Stimulated activated memory B cell treated with anti-CD40 and anti-IgM and Interleukin-4, amounts not matched to agents 10 μg/mL and 1 μg/mL and 100 μg/mL, for 72 hours (primary cell): ENCODE measurements around the gene PROCR.
A peak's percentile ranks its signal among the peaks of the same experiment; 100 is the strongest.
"Not testable (repeated sequence)": the region's sequence is repeated elsewhere in the genome, so short reads cannot be mapped to it uniquely, and the experiment has no call there.

Source experiments
- ATAC-seq: fragments of 150-1000 bp; cut with Tn5 transposase; 2 replicates; pipeline ENCODE4 v1.10.0; 2021
- H3K27ac Mint-ChIP-seq: one replicate; pipeline ENCODE4 v1.8.0; 2022; ENCODE audit warnings: mild to moderate bottlenecking, mixed read lengths
- H3K27me3 Mint-ChIP-seq: one replicate; pipeline ENCODE4 v1.8.0; 2022; ENCODE audit warnings: mixed read lengths
- H3K36me3 Mint-ChIP-seq: one replicate; pipeline ENCODE4 v1.8.0; 2022; ENCODE audit warnings: mixed read lengths
- H3K4me1 Mint-ChIP-seq: one replicate; pipeline ENCODE4 v1.8.0; 2022; ENCODE audit warnings: mixed read lengths
- H3K4me3 Mint-ChIP-seq: one replicate; pipeline ENCODE4 v1.8.0; 2022; ENCODE audit warnings: mild to moderate bottlenecking, moderate library complexity, mixed read lengths
- H3K9me3 Mint-ChIP-seq: one replicate; pipeline ENCODE4 v1.8.0; 2022; ENCODE audit warnings: mixed read lengths

PROCR gene

DNA sequence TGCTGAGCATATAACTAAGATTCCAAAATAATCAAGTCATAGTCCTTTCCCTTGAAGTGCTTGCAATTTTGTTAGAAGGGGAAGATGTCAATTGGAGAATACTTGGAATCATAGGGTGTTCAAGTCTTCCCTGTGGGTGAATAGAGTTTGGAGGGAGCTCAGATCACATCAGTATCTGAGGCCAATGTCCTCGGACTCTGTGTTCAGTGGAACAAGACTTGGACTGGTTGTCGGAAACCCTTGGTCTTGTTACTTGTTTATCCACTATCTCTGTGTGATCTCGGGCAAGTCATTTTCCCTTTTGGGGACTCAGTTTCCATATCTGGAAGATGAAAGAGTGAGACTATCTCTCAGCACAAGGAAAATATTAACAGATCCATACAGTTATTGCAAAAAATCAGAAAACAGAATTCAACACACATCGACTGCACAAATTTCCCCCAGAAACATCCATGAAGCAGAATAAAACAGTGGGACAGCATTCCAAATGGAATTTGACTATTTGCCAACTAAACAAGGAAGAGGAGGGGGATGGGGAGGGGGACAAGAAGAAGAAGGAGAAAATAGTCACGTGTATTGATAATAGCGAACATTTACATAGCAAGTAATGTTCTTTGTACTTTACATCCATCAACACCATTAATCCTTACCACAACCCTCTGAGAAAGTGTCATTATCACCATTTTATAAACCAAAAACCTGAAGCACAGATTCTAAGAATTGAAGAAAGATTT is 20.9 kb upstream of the PROCR start:
- no peak overlapping the region for H3K27ac Mint-ChIP-seq

DNA sequence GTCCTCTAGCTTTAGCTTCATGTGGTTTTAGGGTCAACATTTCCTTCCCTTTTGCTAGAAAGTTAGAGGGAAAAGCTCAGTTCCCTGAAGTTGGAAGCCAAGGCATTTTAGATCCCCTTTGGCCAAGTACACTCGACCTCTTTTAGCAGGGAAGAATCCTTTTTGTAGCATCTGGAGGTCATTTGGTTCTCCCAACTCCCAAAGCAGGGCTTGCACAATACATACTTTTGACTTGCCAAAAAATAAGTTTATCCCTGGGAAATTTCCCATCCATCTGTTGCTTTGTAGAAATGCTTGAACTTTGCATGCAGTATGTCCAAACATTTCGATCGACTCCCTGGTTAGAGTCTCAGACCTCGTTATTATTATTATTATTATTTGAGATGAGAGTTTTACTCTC is 20.1 kb upstream of the PROCR start:
- Mint-ChIP-seq H3K4me1 (peaks cover 12% of the 10 kb centered on the region), H3K27me3 (no peaks in the 10 kb centered on the region), H3K27ac (no peak overlapping the region), H3K9me3 (no peaks in the 10 kb centered on the region), H3K4me3 (no peak overlapping the region), H3K36me3 (no peaks in the 10 kb centered on the region)
- no peak for ATAC-seq

More for the DNA sequence above, 20.9 kb upstream of the PROCR start:
- Mint-ChIP-seq H3K9me3 (no peaks in the 10 kb centered on the region), H3K36me3 (no peaks in the 10 kb centered on the region), H3K4me3 (no peak overlapping the region), H3K27me3 (no peaks in the 10 kb centered on the region), H3K4me1 (peaks cover 18% of the 10 kb centered on the region)
- no peak for ATAC-seq

DNA sequence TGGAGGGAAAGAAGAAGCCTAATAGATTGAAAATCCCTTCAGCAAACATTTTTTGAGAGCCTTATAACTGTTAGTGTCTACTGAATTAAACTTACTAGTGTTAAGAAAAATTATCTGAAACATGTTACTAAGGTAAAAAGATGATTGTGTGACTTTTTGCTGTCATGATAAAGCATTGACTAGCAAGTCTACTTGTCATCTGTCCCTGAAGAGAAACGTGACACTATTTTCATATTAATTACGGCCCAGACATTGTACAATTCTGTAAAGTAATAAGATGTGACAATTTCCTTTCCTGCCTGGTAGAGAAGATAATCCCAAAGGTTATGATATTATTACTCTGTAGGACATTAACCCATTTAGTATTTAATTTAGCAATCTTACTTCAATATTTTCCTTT is 15.9 kb upstream of the PROCR start:
- Mint-ChIP-seq H3K4me1 (no peaks in the 10 kb centered on the region), H3K27ac (no peak overlapping the region), H3K4me3 (no peak overlapping the region), H3K36me3 (no peaks in the 10 kb centered on the region), H3K27me3 (no peaks in the 10 kb centered on the region), H3K9me3 (no peaks in the 10 kb centered on the region)
- no peak for ATAC-seq

DNA sequence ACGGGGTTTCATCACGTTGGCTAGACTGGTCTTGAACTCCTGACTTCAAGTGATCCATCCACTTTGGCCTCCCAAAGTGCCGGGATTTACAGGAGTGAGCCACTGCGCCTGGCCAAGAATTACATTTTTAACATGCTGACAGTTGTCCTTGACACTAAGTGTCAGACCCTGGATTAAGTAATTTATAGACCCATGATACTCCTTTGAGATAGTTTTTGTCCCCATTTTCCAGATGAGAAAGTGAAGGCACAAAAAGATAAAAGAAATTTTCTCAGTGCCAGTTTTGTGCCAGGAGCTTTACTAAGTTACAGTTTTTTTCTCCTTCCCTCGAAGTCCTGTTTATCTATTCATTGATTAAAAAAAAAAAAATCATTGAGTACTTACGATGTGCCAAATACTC is 14.9 kb upstream of the PROCR start:
- H3K4me1 Mint-ChIP-seq = no peaks in the 10 kb centered on the region
- no peaks in the 10 kb centered on the region for H3K27me3 Mint-ChIP-seq
- no peak overlapping the region for H3K27ac Mint-ChIP-seq
- H3K36me3 Mint-ChIP-seq = no peaks in the 10 kb centered on the region
- ATAC-seq = no peak
- H3K9me3 Mint-ChIP-seq = no peaks in the 10 kb centered on the region
- H3K4me3 Mint-ChIP-seq = no peak overlapping the region

DNA sequence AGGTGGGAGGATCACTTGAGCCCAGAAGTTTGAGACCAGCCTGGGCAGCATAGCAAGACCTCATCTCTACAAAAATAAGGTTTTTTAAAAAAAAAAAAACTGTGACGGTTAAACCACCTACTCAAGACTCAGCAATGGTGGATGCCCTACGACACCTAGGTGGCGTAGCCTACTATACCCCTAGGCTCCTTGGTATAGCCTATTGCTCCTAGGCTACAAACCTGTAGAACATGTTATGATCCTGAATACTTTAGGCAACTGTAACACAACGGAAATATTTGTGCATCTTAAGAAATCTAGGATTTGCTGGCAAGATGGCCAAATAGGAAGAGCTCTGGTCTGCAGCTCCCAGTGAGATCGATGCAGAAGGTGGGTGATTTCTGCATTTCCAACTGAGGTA is 11.5 kb upstream of the PROCR start:
- peaks cover 19% of the 10 kb centered on the region for H3K36me3 Mint-ChIP-seq
- not testable (repeated sequence) for H3K9me3 Mint-ChIP-seq

DNA sequence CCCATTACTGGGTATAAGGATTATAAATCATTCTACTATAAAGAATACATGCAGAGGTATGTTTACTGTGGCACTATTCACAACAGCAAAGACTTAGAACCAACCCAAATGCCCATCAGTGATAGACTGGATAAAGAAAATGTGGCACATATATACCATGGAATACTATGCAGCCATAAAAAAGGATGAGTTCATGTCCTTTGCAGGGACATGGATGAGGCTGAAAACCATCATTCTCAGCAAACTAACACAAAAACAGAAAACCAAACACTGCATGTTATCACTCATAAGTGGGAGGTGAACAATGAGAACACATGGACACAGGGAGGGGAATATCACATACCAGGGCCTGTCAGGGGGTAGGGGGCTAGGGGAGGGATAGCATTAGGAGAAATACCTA is 7.3 kb upstream of the PROCR start:
- H3K27ac Mint-ChIP-seq = not testable (repeated sequence)

More for the DNA sequence above, 11.5 kb upstream of the PROCR start:
- H3K27me3 Mint-ChIP-seq, H3K4me1 Mint-ChIP-seq, H3K27ac Mint-ChIP-seq, ATAC-seq, H3K4me3 Mint-ChIP-seq: not testable (repeated sequence)

DNA sequence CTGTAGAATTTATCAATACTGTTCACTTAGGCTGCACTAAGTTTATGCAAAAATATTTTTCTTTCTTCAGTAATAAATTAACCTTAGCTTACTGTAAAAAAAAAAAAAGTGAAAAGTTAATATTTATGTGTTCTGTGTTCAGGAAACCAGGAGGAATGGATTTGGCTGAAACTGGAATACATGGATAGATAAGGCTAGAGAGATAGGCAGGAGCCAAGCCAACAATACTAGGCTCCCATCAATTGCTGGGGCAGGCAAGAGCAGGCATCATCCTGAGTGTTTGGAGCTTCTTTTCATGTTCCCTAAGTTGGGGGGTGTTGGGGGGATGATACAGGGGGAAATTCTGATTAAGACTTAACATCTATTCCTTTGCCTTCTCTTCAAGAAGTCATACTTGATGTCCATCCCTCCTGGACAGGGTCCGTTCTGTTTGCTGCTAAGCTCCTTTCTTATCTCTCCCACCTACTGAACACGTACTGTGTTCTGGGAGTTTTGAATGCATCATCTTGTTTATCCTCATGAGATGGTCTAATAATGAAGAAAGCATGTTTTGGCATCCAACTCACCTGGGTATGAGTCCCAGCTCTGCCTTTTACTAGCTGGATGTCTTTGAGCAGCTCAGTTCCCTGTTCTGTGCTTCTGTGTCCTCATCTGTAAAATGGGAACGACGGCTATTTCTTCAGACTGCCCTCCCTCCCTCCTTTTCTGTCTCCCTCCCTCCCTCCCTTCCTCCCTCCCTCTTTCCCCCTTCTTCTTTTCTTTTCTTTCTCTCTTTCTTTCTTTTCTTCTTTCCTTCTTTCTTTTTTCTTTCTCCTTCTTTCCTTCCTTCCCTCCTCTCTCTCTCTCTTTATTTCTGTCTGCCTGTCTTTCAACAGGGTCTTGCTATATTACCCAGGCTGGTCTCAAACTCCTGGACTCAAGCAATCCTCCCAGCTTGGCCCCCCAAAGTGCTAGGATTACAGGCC is 6.4 kb upstream of the PROCR start:
- Mint-ChIP-seq H3K9me3 (peaks cover 2% of the 10 kb centered on the region), H3K36me3 (peaks cover 19% of the 10 kb centered on the region), H3K4me3 (no peak overlapping the region), H3K27ac (no peak overlapping the region), H3K27me3 (no peaks in the 10 kb centered on the region), H3K4me1 (no peaks in the 10 kb centered on the region)
- no peak for ATAC-seq

More for the DNA sequence above, 7.3 kb upstream of the PROCR start:
- not testable (repeated sequence) for H3K9me3 Mint-ChIP-seq, ATAC-seq, H3K4me1 Mint-ChIP-seq, H3K4me3 Mint-ChIP-seq, H3K27me3 Mint-ChIP-seq
- H3K36me3 Mint-ChIP-seq = peaks cover 19% of the 10 kb centered on the region

DNA sequence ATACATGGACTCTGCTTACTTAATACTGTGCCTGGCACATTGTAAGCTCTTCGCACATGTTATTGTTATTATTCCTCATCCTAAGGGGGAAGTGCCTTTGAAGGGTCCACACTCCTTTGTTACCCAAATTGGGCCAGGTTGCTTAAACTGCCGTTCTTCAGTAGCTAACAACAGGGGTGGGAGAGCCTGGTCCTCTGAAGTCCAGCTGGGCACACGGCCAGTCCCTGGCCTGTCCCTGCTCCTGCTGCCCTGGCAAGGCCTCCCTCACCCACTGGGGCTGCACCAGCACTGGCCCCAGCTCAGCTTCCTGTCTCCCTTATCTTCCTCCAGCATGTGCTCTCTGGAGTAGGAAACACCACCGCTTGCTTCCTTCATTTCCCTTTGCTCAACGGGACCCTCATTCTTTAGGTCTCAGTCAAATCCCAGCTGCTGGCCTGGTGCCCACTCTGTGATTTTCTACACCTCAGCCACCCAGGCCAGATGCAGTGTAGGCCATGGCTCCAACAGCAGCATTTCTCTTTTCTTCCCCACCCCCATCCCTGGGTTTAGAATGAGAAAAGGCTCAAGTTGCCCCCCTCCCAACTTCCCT is 5.5 kb upstream of the PROCR start:
- Mint-ChIP-seq H3K27ac (no peak overlapping the region), H3K4me3 (no peak overlapping the region), H3K9me3 (peaks cover 2% of the 10 kb centered on the region), H3K4me1 (peaks cover under 1% of the 10 kb centered on the region), H3K27me3 (no peaks in the 10 kb centered on the region), H3K36me3 (peaks cover 19% of the 10 kb centered on the region)
- no peak for ATAC-seq

DNA sequence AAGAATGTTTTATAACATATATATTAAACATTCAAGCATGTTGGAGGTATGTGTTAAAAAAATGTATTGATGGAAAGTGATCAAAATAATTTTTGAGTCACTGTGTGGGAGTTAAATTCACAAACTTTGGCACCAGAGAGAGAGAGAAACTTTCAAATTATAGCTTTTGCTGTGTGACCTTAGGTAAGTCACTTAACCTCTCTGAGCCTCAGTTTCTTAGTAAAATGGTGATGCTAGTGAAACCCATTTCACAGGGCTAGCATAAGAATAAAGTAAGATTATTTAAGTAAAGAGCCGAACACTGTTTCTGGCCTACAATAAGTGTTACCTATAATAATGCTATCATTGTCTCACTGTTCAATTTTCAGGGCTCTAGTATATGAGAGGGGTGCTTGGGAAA is 4.1 kb upstream of the PROCR start:
- Mint-ChIP-seq H3K4me3 (no peak overlapping the region), H3K4me1 (peaks cover 13% of the 10 kb centered on the region), H3K27ac (no peak overlapping the region), H3K27me3 (no peaks in the 10 kb centered on the region), H3K36me3 (peaks cover 15% of the 10 kb centered on the region), H3K9me3 (peaks cover 2% of the 10 kb centered on the region)
- ATAC-seq = no peak

DNA sequence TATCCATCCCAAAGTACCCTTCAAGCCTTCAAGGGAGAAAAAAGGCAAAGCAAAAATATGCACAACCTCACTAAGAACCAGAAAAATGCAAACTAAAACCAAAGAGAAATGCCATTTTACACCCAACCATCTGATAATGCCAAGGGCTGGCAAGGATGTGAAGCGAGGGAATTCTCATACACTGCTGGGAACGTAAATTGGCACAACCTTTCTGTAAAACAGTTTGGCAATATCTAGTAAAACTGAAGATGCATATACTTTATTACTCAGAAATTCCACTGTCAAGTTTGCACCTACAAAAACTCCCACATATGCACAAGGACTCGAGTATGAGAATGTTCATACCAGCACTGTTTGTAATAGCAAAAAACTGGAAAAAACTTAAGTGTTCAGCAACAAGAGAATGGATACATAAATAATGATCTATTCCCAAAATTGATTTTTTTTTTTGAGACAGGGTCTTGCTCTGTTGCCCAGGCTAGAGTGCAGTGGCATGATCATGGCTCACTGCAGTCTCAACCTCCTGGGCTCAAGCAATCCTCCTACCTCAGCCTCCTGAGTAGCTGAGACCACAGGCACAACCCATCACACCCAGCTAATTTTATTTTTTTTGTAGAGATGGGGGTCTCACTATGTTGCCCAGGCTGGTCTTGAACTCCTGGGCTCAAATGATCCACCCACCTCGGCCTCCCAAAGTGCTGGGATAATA is 3.0 kb upstream of the PROCR start:
- peaks cover 13% of the 10 kb centered on the region for H3K4me1 Mint-ChIP-seq
- not testable (repeated sequence) for H3K27me3 Mint-ChIP-seq, H3K36me3 Mint-ChIP-seq, H3K27ac Mint-ChIP-seq, ATAC-seq, H3K4me3 Mint-ChIP-seq, H3K9me3 Mint-ChIP-seq

DNA sequence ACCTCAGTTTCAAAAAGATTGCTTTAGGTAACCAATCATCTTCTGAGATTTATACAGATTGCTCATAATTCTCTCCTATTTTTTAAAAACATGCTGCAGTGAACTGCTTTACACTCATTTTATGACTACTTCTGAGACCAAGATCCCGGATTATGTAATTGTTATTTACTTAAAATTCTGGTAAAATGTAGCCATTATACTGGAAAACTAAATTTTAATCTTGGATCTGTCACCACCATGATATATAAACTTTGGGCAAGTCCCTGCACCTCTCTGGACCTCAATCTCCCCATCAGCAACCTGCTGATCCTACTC is 477 bp upstream of the PROCR start:
- Mint-ChIP-seq H3K4me1 (peaks cover 13% of the 10 kb centered on the region), H3K27me3 (no peaks in the 10 kb centered on the region), H3K4me3 (peak overlapping the region; percentile 67)

DNA sequence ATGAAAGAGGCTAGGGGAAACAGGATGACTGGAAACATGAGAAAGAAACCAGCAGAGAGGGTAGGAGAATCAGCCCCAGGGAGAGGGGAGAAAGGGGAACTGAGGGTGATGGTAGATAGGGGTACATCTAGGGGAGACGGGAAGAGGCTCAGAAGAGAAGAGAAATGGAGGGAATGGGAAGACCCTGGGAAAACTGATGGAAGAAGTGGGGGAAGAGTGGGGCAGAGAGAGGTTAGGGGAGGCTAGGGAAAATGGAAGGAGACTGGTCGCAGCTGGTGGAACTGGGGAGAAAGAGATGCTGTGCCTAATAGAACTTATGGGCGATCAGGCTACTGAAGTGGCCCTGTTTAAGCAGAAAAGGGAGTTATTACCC is 548 bp downstream of the PROCR start:
- no peak overlapping the region for H3K4me3 Mint-ChIP-seq
- H3K36me3 Mint-ChIP-seq = peaks cover 11% of the 10 kb centered on the region
- no peak for ATAC-seq
- H3K27me3 Mint-ChIP-seq = no peaks in the 10 kb centered on the region
- H3K4me1 Mint-ChIP-seq = peaks cover 13% of the 10 kb centered on the region
- H3K27ac Mint-ChIP-seq = peak overlapping the region; percentile 78
- H3K9me3 Mint-ChIP-seq = no peaks in the 10 kb centered on the region

More for the DNA sequence above, 477 bp upstream of the PROCR start:
- ATAC-seq = no peak
- Mint-ChIP-seq H3K9me3 (no peaks in the 10 kb centered on the region), H3K36me3 (peaks cover 11% of the 10 kb centered on the region), H3K27ac (peak overlapping the region; percentile 78)

DNA sequence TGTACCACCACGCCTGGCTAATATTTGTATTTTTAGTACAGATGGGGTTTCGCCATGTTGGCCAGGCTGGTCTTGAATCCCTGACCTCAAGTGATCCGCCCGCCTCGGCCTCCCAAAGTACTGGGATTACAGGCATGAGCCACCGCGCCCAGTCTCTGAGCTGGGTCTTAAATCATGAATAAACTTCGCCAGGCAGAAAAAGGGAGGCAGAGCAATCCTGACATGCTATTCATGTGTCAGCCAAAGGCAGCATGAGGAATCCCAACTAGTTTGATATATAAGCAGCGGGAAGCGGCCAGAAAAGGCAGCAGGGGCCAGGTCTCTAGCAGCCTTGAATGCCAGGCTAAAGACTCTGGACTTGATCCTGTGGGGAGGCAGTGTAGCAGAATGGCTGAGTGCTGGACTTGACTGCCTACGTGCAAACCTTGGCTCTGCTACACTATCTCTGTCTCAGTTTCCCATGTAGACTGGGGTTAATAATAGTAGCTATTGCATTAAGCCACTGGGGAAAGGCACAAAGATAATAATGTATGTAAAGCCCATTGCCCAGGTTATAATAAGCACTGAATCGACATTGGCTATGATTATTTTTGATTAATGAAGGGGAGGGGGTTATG is 1.8 kb downstream of the PROCR start:
- Mint-ChIP-seq H3K27ac (no peak overlapping the region), H3K4me3 (no peak overlapping the region), H3K27me3 (no peaks in the 10 kb centered on the region), H3K4me1 (peaks cover 13% of the 10 kb centered on the region), H3K9me3 (no peaks in the 10 kb centered on the region), H3K36me3 (peaks cover 11% of the 10 kb centered on the region)
- no peak for ATAC-seq

DNA sequence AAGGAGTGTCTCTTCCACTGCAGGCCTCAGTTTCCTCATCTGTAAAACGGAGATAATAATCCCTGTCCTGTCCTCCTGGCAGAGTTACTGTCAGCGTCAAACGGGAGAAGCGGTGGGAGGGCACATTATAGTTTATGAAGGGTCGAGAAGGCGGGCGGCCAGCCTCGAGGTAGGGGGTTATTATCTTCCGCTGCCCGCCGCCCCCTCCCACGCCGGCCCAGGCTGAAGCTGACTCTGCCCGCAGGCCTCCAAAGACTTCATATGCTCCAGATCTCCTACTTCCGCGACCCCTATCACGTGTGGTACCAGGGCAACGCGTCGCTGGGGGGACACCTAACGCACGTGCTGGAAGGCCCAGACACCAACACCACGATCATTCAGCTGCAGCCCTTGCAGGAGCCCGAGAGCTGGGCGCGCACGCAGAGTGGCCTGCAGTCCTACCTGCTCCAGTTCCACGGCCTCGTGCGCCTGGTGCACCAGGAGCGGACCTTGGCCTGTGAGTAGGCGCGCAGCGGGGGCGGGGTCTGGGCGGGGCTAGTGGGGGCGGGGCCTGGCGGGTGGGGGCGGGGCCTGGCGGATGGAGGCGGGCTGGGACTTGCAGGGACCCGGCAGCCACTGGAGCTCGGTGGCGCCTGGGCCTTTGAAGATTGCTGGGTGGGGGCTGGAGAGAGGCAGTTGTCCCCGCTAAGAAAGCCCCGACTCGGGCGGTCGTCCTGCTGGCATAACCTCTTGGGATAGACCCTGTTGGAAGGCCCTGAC is 2.8 kb downstream of the PROCR start:
- Mint-ChIP-seq H3K9me3 (no peaks in the 10 kb centered on the region), H3K36me3 (peaks cover 11% of the 10 kb centered on the region), H3K4me3 (no peak overlapping the region), H3K27me3 (no peaks in the 10 kb centered on the region), H3K27ac (no peak overlapping the region), H3K4me1 (peaks cover 13% of the 10 kb centered on the region)
- ATAC-seq = no peak
